ENCODE results near the gene PLA2G4C.

DNA sequence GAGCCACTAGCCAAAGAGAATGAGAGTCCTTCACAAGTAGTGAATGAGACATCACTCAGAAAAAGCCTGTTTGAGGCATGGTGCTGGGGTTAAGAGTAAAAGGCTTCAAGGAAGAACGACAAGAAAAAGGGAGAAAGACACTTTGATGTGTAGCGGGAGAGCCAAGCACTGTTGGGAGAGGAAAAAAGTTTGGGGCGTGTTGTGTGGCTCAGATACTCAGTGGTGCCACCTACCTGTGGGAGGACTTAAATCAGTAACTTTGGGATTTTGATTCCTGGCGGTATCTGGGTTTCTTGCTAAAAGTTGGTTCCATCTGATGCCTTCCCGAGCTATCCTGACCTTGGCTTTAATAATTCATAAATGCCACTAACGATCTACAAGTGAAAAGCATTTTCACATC is 103.9 kb downstream of the PLA2G4C start:
- no peak for TF ChIP-seq POLR2A (IDR thresholded peaks at IDR 0.05)
- TF ChIP-seq CTCF (IDR thresholded peaks at IDR 0.05), result peak in 1 of 6 experiments; percentile 9
